ENCODE data around the gene SOAT1.

DNA sequence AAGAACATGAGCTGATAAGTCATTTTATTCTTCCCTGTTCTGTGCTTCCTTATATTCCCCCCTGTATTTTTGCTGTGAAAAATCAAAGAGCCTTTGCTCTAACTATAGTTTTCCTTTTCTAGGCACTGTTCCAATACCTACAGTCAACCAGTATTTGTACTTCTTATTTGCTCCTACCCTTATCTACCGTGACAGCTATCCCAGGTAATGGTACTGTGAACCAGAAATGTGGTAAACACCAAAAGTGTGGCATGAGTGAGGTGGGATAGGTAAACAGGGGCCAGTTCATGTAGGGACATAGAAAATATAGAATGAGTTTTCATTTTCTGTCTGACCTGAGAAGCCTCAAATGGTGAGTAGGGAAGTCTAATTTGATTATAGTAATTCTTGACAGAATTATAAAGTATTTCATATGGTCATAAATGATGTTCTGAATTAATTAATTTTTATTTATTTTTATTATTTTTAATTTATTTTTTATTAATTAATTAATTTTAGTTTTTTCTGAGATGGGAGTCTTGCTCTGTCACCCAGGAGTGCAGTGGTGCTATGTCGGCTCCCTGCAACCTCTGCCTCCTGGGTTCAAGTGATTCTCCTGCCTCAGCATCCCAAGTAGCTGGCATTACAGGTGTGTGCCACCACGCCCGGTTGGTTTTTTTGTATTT lies 49.3 kb downstream of the SOAT1 start:
- TF ChIP-seq, protein P1, sequence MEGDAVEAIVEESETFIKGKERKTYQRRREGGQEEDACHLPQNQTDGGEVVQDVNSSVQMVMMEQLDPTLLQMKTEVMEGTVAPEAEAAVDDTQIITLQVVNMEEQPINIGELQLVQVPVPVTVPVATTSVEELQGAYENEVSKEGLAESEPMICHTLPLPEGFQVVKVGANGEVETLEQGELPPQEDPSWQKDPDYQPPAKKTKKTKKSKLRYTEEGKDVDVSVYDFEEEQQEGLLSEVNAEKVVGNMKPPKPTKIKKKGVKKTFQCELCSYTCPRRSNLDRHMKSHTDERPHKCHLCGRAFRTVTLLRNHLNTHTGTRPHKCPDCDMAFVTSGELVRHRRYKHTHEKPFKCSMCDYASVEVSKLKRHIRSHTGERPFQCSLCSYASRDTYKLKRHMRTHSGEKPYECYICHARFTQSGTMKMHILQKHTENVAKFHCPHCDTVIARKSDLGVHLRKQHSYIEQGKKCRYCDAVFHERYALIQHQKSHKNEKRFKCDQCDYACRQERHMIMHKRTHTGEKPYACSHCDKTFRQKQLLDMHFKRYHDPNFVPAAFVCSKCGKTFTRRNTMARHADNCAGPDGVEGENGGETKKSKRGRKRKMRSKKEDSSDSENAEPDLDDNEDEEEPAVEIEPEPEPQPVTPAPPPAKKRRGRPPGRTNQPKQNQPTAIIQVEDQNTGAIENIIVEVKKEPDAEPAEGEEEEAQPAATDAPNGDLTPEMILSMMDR (IDR thresholded peaks at IDR 0.05), result no peak
- TF ChIP-seq ZFX (IDR thresholded peaks at IDR 0.05; ENCODE audit: borderline replicate concordance), result no peak

All from 22Rv1 (cell line).